LHCN-M2 (cell line): ENCODE measurements around the gene EDEM2. TPM values are rescaled to one million over a fixed set of nuclear protein-coding genes. Genes with fewer than 3 reads are reported as not detected.
"Not testable (repeated sequence)": the region's sequence is repeated elsewhere in the genome, so short reads cannot be mapped to it uniquely, and the experiment has no call there.

ENCODE experiments used
- DNase-seq: peaks from one replicate; pipeline ENCODE4 v3.0.0-alpha.2; 2012; ENCODE audit warnings: low read depth
- polyA plus RNA-seq: library from polyadenylated mRNA; unstranded; fragments of >200 nt; gene quantifications from one replicate; pipeline ENCODE4 v1.2.1, GENCODE V29; 2012; ENCODE audit warnings: missing spikeins
- total RNA-seq: library from RNA; depleted of rRNA; stranded (reverse); fragments of >200 nt; gene quantifications from 2 replicates; pipeline ENCODE4 v1.2.3, GENCODE V29; 2014; rRNA removed

EDEM2 gene
- total RNA-seq = 34.7 and 40.6 TPM in 2 replicates
- 26.9 TPM for polyA plus RNA-seq

- peak; percentile 92 for DNase-seq
Measured at GRCh38 chr20:35146920-35147574, at the start of gene EDEM2. Gene EDEM2 (minus strand): TSS chr20:35147336. CDS start chr20:35147258, 78 bp downstream.

GRCh38 chr20:35196313-35196712, 49.2 kb upstream of the EDEM2 start:
- peak; percentile 7 for DNase-seq

- DNase-seq = not testable (repeated sequence)
Measured at GRCh38 chr20:35193031-35193791, 46.1 kb upstream of the EDEM2 start.

- no peak for DNase-seq
Measured at GRCh38 chr20:35192118-35192872, 45.2 kb upstream of the EDEM2 start.

- DNase-seq = no peak
Measured at GRCh38 chr20:35191419-35192117, 44.4 kb upstream of the EDEM2 start.

GRCh38 chr20:35190556-35190955, 43.4 kb upstream of the EDEM2 start:
- DNase-seq = no peak

- DNase-seq = not testable (repeated sequence)
Measured at GRCh38 chr20:35189223-35189622, 42.1 kb upstream of the EDEM2 start.

GRCh38 chr20:35187584-35188190, 40.6 kb upstream of the EDEM2 start:
- DNase-seq = no peak

- DNase-seq = not testable (repeated sequence)
Measured at GRCh38 chr20:35186691-35187289, 39.7 kb upstream of the EDEM2 start.

- no peak for DNase-seq
Measured at GRCh38 chr20:35181731-35182130, 34.6 kb upstream of the EDEM2 start.

- DNase-seq = no peak
Measured at GRCh38 chr20:35180266-35180665, 33.1 kb upstream of the EDEM2 start.

- no peak for DNase-seq
Measured at GRCh38 chr20:35179292-35180212, 32.4 kb upstream of the EDEM2 start.

GRCh38 chr20:35176132-35176531, 29.0 kb upstream of the EDEM2 start:
- no peak for DNase-seq

GRCh38 chr20:35174458-35175216, 27.5 kb upstream of the EDEM2 start:
- no peak for DNase-seq

- DNase-seq = no peak
Measured at GRCh38 chr20:35173576-35174192, 26.5 kb upstream of the EDEM2 start.

- DNase-seq = no peak
Measured at GRCh38 chr20:35172434-35172806, 25.3 kb upstream of the EDEM2 start.

- DNase-seq = peak; percentile 91
Measured at GRCh38 chr20:35171753-35172433, 24.8 kb upstream of the EDEM2 start, which contains the start of gene PROCR. Gene PROCR (plus strand): TSS chr20:35172072. CDS start chr20:35172155, 83 bp downstream.

GRCh38 chr20:35171438-35171752, 24.3 kb upstream of the EDEM2 start:
- DNase-seq = no peak
